ENCODE data around the gene BRI3.
"Not testable (repeated sequence)": the region's sequence is repeated elsewhere in the genome, so short reads cannot be mapped to it uniquely, and the experiment has no call there.

BRI3 gene

DNA sequence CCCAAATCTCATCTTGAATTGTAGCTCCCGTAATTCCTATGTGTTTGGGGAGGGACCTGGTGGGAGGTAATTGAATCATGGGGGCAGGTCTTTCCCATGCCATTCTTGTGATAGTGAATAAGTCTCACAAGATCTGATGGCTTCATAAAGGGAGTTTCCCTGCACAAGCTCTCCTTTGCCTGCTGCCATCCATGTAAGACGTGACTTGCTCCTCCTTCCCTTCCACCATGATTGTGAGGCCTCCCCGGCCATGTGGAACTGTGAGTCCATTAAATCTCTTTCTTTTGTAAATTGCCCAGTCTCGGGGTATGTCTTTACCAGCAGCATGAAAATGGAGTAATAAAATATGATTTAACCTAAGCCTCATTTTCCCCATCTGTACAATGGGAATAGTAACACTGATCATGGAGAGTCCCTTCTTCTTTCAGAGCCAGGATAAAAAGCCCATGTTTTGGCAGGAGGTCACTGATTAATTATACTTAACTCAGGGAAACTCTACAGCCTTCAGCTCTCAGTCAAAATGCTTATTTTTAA, 34.6 kb downstream of the BRI3 start:
- DNase-seq = not testable (repeated sequence)

DNA sequence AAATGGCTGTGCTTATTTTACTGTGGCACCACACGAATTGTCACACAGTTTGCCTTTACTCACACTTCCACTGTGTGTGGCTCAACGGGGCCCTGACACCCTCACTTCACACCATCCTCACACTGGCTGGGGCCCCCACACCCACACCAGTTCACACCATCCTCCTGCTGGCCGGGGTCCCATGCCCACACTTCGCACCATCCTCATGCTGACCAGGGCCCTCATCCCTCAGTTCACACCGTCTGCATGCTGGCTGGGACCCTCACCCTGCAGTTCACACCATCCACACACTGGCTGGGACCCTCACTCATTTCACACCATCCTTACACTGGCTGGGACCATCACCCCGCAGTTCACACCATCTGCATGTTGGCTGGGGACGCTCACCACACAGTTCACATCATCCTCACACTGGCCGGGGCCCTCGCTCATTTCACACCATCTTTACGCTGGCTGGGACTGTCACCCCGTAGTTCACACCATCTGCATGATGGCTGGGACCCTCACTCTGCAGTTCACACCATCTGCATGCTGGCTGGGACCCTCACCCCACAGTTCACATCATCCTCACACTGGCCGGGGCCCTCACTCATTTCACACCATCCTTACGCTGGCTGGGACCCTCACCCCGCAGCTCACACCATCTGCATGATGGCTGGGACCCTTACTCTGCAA, 36.0 kb downstream of the BRI3 start:
- no peak for DNase-seq

DNA sequence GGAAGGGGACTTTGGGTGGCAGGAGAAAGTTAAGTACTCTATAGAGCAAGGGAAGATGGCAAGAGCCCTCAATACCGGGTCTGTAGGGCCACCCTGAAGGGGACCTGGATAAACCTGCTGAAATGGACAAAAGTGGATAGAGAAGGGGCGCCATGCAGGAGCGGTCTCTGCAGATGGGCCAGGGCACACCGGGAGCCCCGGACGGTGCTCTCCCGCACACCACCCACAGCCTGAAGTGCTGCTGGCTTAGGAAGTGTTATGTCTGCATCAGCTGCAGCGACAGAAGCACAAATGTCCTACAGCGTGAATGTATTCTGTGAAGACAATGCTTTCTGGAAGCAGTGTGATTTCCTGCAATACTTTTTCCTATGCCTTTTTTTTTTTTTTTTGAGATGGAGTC, 37.7 kb downstream of the BRI3 start:
- no peak for DNase-seq

DNA sequence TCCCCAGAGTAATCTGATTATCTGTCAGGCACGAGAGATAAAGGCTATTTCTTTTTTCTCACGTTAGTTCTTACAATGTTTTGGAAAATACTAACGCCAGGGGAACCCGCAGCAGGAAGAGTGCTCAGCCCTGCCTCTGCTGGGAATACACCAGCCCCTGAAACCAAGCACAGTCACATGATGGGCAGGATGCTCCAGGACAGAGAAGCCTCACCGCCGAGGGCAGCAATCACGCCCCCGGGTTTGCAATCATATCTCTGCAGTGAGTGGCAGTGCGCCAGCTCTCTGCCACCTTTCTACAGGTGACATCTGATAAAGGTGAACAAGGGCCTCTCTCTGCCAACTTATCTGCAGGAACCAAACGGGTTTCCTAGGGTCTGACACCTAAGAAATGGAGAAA, 39.8 kb downstream of the BRI3 start:
- no peak for DNase-seq

DNA sequence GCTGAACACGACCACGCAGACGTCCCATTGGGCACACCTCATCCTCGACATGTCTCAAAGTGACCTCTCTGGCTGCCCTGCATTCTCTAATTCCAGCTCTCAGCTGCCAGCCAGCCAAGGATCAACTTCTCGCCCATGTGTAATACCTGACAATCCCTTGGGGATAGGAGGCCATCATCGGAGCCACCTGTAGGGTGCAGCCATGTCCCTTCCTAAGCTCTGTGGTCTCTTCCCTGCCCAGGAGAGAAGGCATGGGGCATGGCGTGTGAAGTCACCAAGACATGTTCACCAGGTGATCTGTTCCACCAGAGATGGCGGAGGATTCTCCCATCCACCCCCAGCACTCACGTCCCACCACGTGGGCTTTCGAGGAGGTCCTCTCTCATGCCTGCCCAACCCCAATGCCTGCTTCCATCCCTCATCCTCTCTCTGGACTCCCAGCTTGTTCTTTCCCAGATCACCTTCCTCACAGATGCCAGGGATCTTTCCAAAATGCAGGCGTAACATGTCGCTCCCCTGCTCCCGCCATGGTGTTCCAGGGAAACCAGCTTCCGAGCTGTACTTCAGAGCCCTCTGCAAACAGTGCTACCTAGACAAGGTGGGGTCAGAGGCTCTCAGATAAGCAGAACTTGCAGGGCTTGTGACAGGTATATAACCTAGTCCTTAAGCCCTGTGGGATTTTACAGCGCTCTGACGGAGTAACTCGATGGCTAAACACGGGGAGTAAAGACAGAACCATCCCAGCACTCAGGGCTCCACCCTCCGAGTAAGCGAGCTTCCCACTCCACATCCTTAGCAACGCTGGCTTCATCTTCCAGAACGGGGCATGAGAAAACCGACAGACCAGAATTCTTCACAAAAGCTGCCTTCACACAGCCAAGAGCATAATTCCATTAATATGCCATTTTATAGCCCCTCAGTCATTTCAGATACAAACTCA, 41.1 kb downstream of the BRI3 start:
- DNase-seq = no peak

DNA sequence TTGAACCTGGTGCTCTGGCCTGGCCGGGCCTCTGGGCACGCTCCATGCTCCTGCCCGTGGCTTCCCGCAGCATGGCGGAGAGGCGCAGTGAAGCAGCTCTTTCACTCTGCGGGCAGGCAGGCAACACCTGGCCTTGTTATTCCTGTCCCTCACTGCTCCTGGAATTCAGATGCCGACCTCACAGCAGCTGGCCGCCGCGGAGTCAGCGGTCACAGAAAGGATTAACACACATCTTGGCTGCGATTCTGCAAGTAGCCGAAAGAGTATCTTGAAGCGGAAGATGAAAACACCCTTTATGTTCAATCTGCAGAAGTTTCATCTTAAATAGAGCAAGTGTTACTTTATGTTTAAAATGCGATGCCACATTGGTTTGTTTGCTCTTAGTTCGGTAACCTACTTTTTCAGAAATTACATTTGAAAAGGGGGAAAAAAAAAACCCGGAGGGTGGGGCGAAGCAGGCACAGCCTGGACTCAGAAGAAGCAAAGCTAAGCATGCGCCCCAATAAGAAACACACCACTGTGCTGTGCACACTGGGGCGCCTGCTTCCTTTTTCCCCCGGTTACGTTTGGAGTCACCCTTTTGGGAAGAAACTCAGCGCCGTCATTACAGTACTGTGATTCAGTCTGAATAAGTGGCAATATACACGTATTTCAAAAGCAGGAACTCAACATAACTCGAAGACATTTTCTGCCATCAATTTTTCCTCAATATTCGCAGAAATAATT, 42.3 kb downstream of the BRI3 start:
- peak; percentile 15 for DNase-seq

DNA sequence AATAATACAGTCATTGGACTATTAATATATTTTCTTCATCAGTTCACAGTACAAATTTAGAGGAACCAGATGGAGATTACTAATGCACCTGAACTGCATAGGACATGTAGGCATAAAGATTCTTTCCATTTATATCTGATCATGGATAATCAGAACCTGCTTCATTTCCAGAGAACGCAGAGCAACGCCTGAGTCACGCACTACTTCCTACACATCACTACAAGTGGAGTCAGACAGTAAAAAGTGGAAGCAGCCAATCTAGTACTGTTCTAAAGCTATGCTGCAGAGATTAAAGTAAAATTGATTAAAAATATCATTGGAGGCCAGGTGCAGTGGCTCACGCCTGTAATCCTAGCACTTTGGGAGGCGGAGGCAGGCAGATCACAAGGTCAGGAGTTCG, 43.3 kb downstream of the BRI3 start:
- DNase-seq = no peak

DNA sequence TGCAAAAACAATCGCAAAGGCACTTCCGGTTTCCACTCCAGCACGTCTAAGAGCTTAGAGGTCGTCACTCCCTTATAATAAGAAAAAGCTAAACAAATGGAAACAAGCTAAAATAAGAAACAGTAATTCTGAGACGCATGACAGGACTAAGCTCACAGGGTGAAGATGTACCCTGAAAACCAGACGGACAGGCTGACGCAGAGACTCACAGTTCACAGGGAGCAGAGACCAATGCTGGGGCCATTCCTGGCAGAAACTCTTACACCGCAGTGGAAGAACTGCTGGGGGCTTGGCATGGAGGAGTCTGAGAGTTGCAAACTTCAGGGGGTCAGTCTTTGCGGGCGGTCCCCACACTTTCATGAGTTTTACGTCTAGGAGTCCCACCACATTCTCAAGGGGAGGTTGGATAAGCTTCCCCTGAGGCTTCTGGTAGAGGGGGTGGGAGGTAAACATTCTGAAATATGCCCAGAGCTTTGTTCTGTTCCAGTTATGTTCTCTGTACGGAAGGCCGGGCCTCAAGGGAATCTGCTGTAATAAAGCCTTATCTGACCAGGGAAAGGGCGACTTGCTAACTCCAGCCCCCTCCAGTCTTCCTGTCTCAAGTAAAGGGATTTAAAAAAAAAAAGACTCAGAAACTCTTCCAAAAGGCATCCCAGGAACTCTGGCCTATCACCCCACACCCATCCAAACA, 47.8 kb downstream of the BRI3 start:
- peak; percentile 47 for DNase-seq

DNA sequence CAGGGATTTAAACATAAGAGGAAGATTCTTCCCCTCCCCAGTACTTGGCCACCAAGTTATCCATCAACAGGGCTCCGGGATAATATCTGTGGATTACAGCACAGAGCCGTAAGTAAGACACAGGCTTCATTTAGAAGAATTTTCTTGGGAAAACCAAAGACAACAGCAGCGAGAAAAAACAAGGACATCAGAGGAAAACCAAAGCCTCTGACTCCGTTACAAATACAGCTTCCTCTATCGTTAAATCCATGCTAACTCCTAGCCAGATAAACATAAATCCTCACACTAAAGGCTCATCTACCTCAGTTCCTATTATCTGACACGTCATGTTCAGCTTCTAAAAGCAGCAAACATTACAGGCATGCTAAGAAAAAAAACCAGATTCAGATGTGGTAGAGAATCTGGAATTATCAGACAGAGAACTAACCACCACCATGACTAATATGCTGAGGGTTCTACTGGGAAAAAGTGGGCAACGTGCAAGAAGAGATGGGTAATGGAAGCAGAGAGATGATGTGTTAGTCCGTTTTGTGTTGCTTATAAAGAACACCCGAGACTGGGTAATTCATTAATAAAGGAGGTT, 48.4 kb downstream of the BRI3 start:
- DNase-seq = peak; percentile 74

DNA sequence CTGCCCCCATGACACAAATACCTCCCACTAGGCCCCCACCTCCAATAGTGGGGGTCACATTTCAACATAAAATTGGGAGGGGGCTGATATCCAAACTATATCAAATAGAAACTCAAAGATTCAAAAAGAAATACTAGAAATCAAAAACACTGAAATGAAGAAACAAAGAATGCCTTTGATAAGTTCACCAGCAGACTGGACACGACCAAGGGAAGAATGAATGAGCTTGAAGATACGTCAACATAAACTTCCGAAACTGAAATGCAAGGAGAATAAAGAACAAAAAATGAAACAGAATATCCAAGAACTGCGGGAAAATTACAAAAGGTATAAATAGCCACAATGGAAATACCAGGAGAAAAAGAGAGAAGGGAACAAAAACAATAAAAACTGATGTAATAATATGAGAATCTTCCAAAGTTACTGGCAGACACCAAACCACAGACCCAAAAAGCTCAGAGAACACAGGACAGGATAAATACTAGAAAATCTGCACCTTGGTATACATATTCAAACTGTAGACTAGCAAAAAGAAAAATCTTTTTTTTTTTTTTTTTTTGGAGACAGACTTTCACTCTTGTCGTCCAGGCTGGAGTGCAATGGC, 49.5 kb downstream of the BRI3 start:
- no peak for DNase-seq

DNA sequence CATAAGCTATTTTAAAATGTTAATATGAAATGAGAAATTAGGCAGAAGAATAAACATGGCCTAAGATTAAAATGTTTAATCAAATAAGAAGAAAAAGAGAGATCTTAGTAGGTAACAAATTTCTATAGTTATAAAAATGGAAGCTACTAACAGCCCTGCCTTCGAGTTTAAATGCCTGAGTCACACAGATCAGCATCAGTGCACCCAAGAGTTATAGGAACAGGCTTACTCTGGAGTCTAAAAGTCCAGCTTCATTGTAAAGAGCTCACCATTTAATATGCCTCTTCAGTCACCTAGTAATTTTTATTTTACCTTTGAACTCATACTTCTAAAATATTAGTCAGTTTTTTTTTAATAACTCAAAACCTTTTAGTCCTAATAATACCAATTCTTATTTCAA, 52.6 kb downstream of the BRI3 start:
- no peak for DNase-seq

DNA sequence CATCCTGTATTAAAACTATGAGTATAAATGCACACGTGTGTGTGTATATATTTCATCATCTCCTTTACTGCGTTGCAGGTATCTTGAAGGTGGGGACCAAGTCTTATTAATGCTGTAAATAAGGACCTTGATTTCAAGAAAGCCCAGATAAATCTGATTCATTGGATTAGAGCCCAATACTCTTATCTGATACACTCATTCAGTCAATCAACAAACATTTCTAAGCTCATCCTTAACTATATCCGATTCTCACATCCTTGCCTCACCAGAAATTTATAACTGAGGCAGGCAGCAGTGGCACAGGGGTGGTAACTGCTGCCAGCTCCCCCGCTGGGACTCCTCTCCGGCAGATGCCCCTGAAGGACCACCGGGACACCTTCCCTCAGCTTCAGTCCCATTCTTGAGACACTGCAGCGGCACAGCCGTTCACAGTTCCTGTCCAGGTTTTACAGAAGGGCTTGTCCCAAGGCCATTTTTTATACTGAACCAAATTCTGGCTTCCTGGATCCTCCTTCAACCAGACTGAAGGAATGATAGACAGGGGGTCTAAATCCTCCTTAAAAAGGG, 54.0 kb downstream of the BRI3 start:
- DNase-seq = no peak

DNA sequence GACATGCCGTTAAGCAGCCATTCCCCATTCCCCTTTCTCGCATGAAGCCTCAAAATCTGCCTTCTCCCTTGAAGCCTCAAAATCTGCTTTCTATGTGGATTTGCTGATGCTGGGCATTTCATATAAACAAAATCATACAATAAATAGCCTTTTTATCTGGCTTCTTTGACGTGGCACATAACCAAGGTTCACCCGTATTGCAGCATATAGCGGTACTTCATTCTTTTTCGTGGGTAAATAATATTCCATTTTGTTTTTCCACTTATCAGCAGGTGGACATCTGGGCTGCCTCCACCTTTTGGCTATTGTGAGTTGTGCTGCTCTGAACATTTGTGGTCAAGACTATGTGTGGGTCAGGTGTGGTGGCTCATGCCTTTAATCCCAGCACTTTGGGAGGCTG, 57.0 kb downstream of the BRI3 start:
- DNase-seq = no peak

DNA sequence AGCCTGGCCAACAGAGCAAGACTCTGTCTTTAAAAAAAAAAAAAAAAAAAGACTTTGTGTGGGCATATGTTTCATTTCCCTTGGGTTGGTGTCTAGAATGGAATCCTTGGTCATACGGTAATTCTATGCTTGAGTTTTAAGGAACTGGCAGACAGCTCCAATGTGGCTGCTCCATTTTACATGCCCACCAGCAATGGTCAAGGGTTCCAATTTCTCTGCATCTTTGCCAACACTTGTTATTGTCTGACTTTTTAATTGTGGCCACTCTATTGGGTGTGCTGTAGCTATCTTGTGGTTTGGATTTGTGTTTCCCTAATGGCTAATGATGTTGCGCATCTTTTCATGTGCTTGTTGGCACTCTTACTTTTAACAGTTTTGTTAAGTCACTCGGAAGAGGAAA, 57.6 kb downstream of the BRI3 start:
- DNase-seq = no peak

DNA sequence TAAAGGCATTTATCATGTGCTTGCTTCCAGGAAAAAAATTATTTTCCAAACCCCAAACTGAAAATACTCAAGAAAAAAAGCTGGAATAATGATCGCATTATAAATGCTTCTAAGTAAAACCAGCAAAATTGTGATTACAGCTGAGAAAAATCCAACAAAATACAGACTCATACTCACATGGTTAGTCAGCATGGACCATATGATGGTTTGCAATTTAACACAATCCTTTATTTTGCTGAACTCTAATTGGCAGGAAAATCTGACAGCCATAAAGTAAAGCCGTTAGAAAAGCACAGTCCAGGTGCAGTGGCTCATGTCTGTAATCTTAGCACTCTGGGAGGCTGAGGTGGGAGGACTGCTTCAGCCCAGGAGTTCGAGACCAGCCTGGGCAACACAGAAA, 59.6 kb downstream of the BRI3 start:
- peak; percentile 61 for DNase-seq

Measured in fibroblast of skin of right quadriceps (primary cell).